Liver (tissue), 9 donors: ENCODE data around the gene PMFBP1. TPM values are rescaled to one million over a fixed set of nuclear protein-coding genes. Genes with fewer than 3 reads are reported as not detected.

Experiments used
- DNase-seq: peaks from one replicate; pipeline ENCODE4 v3.0.0-alpha.2; 2017; ENCODE audit warnings: low spot score
- H3K27ac ChIP-seq, 2 donors: one replicate each; pipeline ENCODE4 v1.7.0; 2013; ENCODE audit warnings: inconsistent platforms in 2 of 2, low read length in 2 of 2, control low read depth in 1 of 2, low read depth in 1 of 2, mild to moderate bottlenecking in 1 of 2
- H3K27me3 ChIP-seq, 4 donors: one replicate each; pipeline versions ENCODE4 v1.6.1 to v1.7.0; 2013; ENCODE audit warnings: low read length in 3 of 4, inconsistent platforms in 1 of 4, mild to moderate bottlenecking in 1 of 4, moderate library complexity in 1 of 4; ENCODE audit not compliant: control insufficient read depth in 4 of 4, insufficient read depth in 4 of 4
- H3K36me3 ChIP-seq, 4 donors: one replicate each; pipeline versions ENCODE4 v1.6.1 to v1.7.0; 2013; ENCODE audit warnings: low read length in 3 of 4, mild to moderate bottlenecking in 3 of 4, low read depth in 1 of 4, moderate library complexity in 1 of 4; ENCODE audit not compliant: control insufficient read depth in 4 of 4, insufficient read depth in 3 of 4
- H3K4me1 ChIP-seq, 4 donors: one replicate each; pipeline versions ENCODE4 v1.6.1 to v1.7.0; 2013; ENCODE audit warnings: low read length in 3 of 4, mild to moderate bottlenecking in 3 of 4, moderate library complexity in 1 of 4; ENCODE audit not compliant: control insufficient read depth in 4 of 4, insufficient read depth in 4 of 4
- H3K4me3 ChIP-seq, 3 donors: one replicate each; pipeline versions ENCODE4 v1.6.1 to v1.7.0; 2013; ENCODE audit warnings: low read length in 3 of 3, control low read depth in 1 of 3, low read depth in 1 of 3, mild to moderate bottlenecking in 1 of 3
- H3K9ac ChIP-seq, 2 donors: one replicate each; pipeline ENCODE4 v1.7.0; 2013; ENCODE audit warnings: low read length in 2 of 2, mild to moderate bottlenecking in 2 of 2, moderate library complexity in 2 of 2, control low read depth in 1 of 2, low read depth in 1 of 2
- H3K9me3 ChIP-seq, 4 donors: one replicate each; pipeline versions ENCODE4 v1.6.1 to v1.7.0; 2013; ENCODE audit warnings: low read length in 3 of 4; ENCODE audit not compliant: control insufficient read depth in 4 of 4
- ATF3 ChIP-seq: IDR thresholded peaks from 2 replicates; pipeline ENCODE4 v1.6.1; 2016; ENCODE audit warnings: antibody characterized with exemption
- CTCF ChIP-seq: fragments of 150-350 bp; IDR thresholded peaks from 2 replicates; pipeline ENCODE4 v1.5.1; 2017; ENCODE audit warnings: improper control_type of control experiment, low read depth, low read length; ENCODE audit not compliant: missing input control
- EGR1 ChIP-seq, 2 donors: IDR thresholded peaks; 2 replicates each; pipeline ENCODE4 v1.6.1; 2016 to 2018; ENCODE audit warnings: antibody characterized with exemption in 2 of 2, low read depth in 2 of 2
- FOXA1 ChIP-seq: IDR thresholded peaks from 2 replicates; pipeline ENCODE4 v1.6.1; 2016; ENCODE audit warnings: antibody characterized with exemption
- FOXA2 ChIP-seq: IDR thresholded peaks from 2 replicates; pipeline ENCODE4 v1.6.1; 2016; ENCODE audit warnings: antibody characterized with exemption
- GABPA ChIP-seq, 2 donors: IDR thresholded peaks in 1 of 2; conservative IDR thresholded peaks in 1 of 2; 2 replicates each; pipeline ENCODE4 v1.6.1; 2016; ENCODE audit warnings: antibody characterized with exemption in 2 of 2, mild to moderate bottlenecking in 1 of 2, moderate library complexity in 1 of 2
- HNF4A ChIP-seq, 2 donors: conservative IDR thresholded peaks; 2 replicates each; pipeline ENCODE4 v1.6.1; 2016; ENCODE audit warnings: antibody characterized with exemption in 2 of 2, mild to moderate bottlenecking in 2 of 2
- HNF4G ChIP-seq: IDR thresholded peaks from 2 replicates; pipeline ENCODE4 v1.6.1; 2016; ENCODE audit warnings: antibody characterized with exemption
- JUND ChIP-seq, 2 donors: IDR thresholded peaks; 2 replicates each; pipeline ENCODE4 v1.6.1; 2016; ENCODE audit warnings: antibody characterized with exemption in 2 of 2
- MAX ChIP-seq: IDR thresholded peaks from 2 replicates; pipeline ENCODE4 v1.6.1; 2016; ENCODE audit warnings: antibody characterized with exemption
- NR2F2 ChIP-seq: IDR thresholded peaks from 2 replicates; pipeline ENCODE4 v1.6.1; 2016; ENCODE audit warnings: antibody characterized with exemption
- RAD21 ChIP-seq, 2 donors: IDR thresholded peaks; 2 replicates each; pipeline ENCODE4 v1.6.1; 2016; ENCODE audit warnings: antibody characterized with exemption in 2 of 2, mild to moderate bottlenecking in 2 of 2
- REST ChIP-seq: IDR thresholded peaks from 2 replicates; pipeline ENCODE4 v1.6.1; 2016; ENCODE audit warnings: antibody characterized with exemption, mild to moderate bottlenecking
- RXRA ChIP-seq, 2 donors: IDR thresholded peaks; 2 replicates each; pipeline ENCODE4 v1.6.1; 2017 to 2018; ENCODE audit warnings: antibody characterized with exemption in 2 of 2, mild to moderate bottlenecking in 1 of 2
- SP1 ChIP-seq: IDR thresholded peaks from 2 replicates; pipeline ENCODE4 v1.6.1; 2018; ENCODE audit warnings: antibody characterized with exemption, mild to moderate bottlenecking
- TAF1 ChIP-seq: conservative IDR thresholded peaks from 2 replicates; pipeline ENCODE4 v1.6.1; 2016; ENCODE audit warnings: antibody characterized with exemption, mild to moderate bottlenecking
- YY1 ChIP-seq: IDR thresholded peaks from 2 replicates; pipeline ENCODE4 v1.6.1; 2016; ENCODE audit warnings: antibody characterized with exemption, mild to moderate bottlenecking
- ZBTB33 ChIP-seq: IDR thresholded peaks from 2 replicates; pipeline ENCODE4 v1.6.1; 2016; ENCODE audit warnings: antibody characterized with exemption
- WGBS: extraction: QIAGEN DNeasy Blood & Tissue Kit; methylation state at CpG from one replicate; pipeline ENCODE4 v1.1.7; 2013; 5-methylcytosine and 5-hydroxymethylcytosine counted together
- polyA plus RNA-seq, 2 donors: library from polyadenylated mRNA; stranded (reverse) in 1 of 2; unstranded in 1 of 2; fragments of 200-250 nt in 1 of 2; fragments of >200 nt in 1 of 2; fragmentation: Nextera tagmentation in 1 of 2; extraction: Ambion mirVana in 1 of 2; gene quantifications; one replicate each; pipeline versions ENCODE4 v1.2.1 to v1.2.3, GENCODE V29; 2013 to 2015
- total RNA-seq, 2 donors: library from RNA; depleted of rRNA; stranded (reverse); fragments of >200 nt; gene quantifications; one replicate each; pipeline ENCODE4 v1.2.3, GENCODE V29; 2014
- donor health status: healthy.
- donor health status: healthy.
- donor health status: healthy.
- donor health status: healthy.
- donor health status: healthy.

The PMFBP1 gene
- total and polyA plus RNA-seq, 4 donors: 0.06 to 1.4 (median 0.29) TPM

GRCh38 chr16:72124761-72125634 lies 47.0 kb downstream of the PMFBP1 start:
- H3K36me3 ChIP-seq: no peaks in the 10 kb centered on the region
- WGBS: 25% methylated on average over 13 of the region's 13 CpGs
- no peak overlapping the region for H3K27ac ChIP-seq
- no peaks in the 10 kb centered on the region for H3K9me3 ChIP-seq
- H3K9ac ChIP-seq: no peak overlapping the region
- TF ChIP-seq MAX: no peak
- peak; percentile 86 to 92 for TF ChIP-seq RAD21 (IDR thresholded peaks at IDR 0.05)
- no peak for TF ChIP-seq HNF4G
- TF ChIP-seq ATF3: no peak
- no peak for TF ChIP-seq RXRA (IDR thresholded peaks at IDR 0.05)
- peak; percentile 67 for TF ChIP-seq CTCF
- TF ChIP-seq SP1: no peak
- peak; percentile 11 for TF ChIP-seq YY1
- no peak for TF ChIP-seq FOXA1
- TF ChIP-seq JUND (IDR thresholded peaks at IDR 0.05): no peak
- no peak for TF ChIP-seq GABPA (IDR thresholded peaks at IDR 0.05 in 1 of 2, conservative IDR thresholded peaks at IDR 0.05 in 1 of 2)
- TF ChIP-seq REST: no peak
- TF ChIP-seq NR2F2: no peak
- peak in 1 of 2 donors; percentile 16 for TF ChIP-seq HNF4A (conservative IDR thresholded peaks at IDR 0.05)
- TF ChIP-seq ZBTB33: no peak
- TF ChIP-seq EGR1 (IDR thresholded peaks at IDR 0.05; ENCODE audit: low read depth in 2 of 2): no peak
- no peak for TF ChIP-seq FOXA2
- no peak for TF ChIP-seq TAF1
- no peaks in the 10 kb centered on the region for H3K27me3 ChIP-seq
- peak; percentile 68 for DNase-seq
- peaks cover 0 to 7% (median 5%) of the 10 kb centered on the region in 4 donors for H3K4me1 ChIP-seq
- no peak overlapping the region for H3K4me3 ChIP-seq
